Stimulated activated CD4-positive, alpha-beta T cell treated with anti-CD3 and anti-CD28 coated beads, TNF-alpha, amount 100 ng/mL, for 4 hours (primary cell): ENCODE data around the gene EFHC1.
"Not testable (repeated sequence)": the region's sequence is repeated elsewhere in the genome, so short reads cannot be mapped to it uniquely, and the experiment has no call there.

Experiments used
- DNase-seq, 3 experiments: peaks; one replicate each; pipeline ENCODE4 v3.0.0-alpha.2; 2020; ENCODE audit warnings: low read depth in 3 of 3

EFHC1 gene

DNA sequence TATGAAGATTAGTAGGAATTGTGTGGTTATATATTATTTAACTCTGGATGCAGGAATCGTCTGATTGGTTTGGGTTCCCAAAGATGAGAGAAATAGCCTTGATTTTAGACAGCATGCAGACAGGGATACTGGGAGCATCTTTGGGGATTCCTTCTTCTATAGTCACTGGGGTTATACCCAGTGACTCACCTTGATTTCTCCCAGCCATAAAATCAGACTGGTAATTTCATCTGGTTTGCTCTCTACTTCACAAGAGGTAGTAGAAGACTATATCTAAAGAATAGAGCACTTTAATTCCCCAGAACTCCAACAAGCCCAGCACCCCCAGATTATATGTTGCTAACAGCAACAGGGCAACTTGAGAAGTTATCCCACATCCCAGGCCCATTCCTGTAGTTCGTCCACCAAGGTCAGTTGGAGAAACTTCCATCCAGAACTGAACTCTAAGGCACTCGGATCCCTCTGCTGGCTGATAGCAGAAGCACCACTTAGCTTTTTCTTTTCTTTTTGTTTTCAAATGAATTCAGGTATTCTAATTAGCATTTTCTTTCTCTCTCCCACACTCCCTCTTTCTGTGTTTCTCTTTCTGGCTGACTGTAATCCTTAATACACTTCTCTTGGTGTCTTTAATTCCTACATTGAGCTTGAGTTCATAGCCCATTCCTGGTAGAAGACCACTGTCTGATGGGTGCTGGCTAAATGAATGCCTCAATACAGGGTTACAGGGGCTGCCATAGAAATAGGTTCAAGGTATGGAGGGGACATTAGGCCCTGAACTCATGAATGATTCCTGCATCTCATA, 20.4 kb upstream of the EFHC1 start:
- no peak for DNase-seq

- no peak for DNase-seq
Measured at GRCh38 chr6:52400313-52401041, 19.7 kb upstream of the EFHC1 start.

- no peak for DNase-seq
Measured at GRCh38 chr6:52403086-52403485, 17.1 kb upstream of the EFHC1 start.

- no peak for DNase-seq
Measured at GRCh38 chr6:52403627-52404026, 16.5 kb upstream of the EFHC1 start.

DNA sequence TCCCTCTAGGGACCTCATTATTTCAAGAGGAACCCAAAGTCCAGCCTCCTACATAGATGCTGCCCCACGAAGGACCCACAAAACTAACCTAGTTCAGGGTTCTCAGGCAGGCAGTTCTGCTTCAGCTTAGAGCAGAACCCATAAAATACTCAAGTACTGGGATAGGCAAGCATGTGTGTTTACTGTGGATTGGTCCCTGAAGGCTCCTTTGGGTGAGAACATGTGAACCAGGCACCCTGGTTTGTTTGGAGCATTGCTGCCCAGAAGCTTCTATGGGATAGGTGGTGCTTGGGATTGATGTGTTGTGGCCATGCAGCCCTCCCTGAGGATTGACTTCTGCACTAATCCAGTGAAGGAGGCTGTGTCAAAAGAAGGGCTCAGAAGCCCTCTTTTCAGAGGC, 14.9 kb upstream of the EFHC1 start:
- no peak for DNase-seq

GRCh38 chr6:52407467-52407866, 12.7 kb upstream of the EFHC1 start:
- DNase-seq = no peak

- DNase-seq = no peak
Measured at GRCh38 chr6:52409499-52409898, 10.6 kb upstream of the EFHC1 start.

DNA sequence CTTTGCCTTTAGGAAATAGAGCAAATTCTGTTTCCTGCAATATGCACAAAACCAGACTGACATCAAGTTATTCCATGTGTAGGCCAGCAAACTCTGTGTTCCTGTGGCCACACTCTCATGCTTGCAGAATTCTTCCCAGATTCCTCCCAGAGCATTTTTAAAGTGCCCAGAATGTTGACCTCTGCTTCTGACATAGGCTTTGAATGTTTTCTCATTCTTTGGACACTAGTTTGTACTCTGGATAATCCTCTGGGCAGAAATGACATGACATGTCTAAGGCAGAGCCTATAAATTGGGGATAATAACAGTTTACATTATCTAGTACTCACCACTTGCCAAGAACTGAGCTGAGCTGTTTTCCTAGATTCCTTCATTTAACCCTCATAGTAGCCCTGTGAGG, 9.2 kb upstream of the EFHC1 start:
- no peak for DNase-seq

GRCh38 chr6:52411911-52412310, 8.2 kb upstream of the EFHC1 start:
- DNase-seq = no peak

GRCh38 chr6:52415333-52415732, 4.8 kb upstream of the EFHC1 start:
- DNase-seq = no peak

DNA sequence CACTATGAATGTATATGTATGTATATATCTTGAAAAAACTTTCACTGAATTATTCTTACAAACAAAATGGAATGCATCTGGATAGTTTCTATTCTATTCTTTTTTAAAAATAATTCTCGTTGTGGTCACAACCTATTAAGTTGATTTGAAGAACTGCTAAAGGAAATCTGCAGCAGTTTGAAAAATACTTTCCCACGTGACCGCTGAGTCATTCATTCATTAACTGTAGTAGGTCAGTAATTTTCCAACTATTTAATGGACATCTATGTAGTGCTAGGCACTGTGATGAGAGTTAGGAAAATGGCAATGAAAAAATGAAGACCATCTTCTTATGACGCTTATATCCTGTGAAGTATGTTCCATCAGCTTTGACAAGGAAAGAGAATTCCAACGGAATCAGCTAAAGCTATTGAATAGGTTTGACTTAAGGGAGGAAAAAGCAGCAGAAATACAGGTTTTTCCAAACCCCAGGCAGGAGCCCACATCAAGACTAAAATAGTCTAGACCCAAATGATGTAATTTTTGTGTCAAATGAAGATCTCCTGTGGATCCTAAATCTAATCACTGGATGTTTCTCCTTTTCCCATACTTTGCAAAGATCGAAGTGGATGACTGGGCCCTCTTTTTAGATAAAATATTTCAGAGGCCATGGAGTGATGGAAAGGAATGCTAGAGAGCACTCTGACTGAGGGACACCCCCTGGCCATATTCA, 4.1 kb upstream of the EFHC1 start:
- no peak for DNase-seq

GRCh38 chr6:52416629-52417151, 3.5 kb upstream of the EFHC1 start:
- DNase-seq = no peak

DNA sequence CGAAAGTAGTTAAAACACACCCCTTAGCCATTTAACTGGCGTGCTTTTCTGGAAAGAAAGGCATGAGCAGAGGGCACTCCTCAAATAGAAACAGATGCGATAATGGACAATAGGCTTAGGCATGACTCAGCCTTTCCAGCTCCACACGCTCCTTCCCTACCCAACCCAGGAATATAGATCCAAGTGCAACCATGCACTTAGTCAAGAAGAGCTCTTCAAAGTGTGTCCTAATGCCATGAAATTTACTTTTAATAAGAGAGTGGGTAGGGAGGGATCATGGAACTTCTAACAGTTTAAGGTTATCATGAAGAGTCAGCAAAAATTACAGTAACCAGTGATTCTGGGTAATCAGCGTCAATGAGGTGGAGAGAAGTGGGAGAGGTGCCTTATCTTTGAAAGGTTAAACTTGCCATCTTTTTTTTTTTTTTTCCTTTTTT, 2.4 kb upstream of the EFHC1 start:
- no peak for DNase-seq

DNA sequence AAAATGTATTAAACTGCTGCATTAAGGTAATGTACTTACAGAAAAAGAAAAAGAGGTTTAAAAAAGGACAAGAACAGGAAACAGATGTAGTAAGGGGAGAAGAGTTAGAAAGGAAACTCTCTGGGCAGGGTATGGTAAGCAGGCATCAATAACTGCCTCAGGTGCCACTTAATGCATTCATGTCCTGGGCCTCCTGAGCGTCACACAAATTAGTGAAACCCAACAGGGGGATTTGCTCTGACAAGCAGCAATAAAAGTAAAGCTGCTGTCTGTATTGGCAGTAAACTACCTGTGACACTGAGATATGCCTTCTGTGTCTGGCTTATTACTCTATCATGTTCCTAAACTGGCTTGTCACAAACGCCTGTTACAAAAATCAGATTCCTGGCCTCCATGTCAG, 1.5 kb upstream of the EFHC1 start:
- no peak for DNase-seq

DNA sequence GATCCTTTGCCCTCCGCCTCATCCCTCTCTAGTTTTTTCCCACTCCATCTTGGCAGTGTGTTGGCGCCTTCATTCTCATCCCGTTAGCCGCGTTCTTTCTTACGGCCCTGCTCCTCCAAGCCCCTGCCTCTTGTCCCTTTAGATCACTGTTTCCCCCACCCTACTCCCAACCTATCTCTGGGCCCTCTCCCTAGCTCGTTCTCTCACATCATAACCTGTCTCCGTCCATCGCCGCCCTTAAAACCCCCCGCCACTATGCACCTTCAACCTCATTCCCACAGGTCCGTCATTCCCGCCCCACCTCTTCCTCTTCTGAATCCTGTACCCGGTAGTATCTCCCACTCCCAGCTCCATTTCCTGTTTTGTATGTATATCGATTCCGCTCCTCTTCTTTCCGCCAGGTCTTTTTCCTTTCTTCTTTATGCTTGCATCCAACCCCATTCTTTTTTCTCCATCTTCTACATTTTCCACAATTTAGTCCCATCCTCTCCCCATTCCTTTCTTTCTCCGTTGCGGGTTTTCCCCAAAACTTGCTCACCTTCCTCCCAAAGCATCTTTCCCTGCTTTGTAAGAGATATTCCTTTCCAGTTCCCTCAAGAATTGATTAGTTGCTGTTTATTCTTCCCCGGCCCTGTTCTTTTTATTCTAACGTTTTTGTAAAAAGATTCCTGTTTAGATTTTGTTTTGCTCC, 671 bp downstream of the EFHC1 start:
- DNase-seq = no peak

DNA sequence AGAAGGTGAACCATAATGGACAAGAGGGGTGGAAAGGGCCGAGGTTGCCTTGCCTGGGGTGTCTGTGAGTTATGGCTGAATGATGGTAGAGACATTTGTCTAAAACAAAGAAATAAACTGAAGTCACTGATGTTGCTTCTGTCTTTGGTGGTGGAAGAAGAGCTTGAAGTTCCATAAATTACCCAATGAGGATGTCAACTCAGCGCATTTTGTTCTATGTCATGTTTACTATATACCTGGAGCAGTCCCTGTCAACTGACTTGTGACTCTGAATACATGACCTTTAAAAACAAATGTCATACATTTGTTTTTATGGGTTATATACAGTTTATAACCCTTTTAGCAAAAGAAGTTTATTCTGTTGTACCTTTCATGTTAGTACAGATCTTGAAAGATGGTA, 2.0 kb downstream of the EFHC1 start:
- DNase-seq = no peak

- no peak for DNase-seq
Measured at GRCh38 chr6:52423448-52423847, 3.3 kb downstream of the EFHC1 start.

DNA sequence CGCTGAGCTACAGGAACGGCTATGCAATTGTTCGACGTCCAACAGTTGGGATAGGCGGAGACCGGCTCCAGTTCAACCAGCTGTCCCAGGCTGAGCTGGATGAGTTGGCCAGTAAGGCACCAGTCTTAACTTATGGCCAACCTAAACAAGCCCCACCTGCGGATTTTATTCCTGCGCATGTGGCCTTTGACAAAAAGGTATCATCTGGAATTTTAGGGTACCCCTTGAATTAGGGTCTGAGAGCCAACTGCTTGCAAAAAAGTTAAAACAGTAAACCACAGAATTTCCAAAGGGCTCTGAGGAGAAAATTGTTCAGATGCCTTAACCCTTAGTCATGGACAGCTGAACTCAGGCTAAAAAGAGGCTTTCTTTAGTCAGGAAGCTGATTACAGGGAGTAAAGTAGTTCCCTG, 3.8 kb downstream of the EFHC1 start:
- no peak for DNase-seq

DNA sequence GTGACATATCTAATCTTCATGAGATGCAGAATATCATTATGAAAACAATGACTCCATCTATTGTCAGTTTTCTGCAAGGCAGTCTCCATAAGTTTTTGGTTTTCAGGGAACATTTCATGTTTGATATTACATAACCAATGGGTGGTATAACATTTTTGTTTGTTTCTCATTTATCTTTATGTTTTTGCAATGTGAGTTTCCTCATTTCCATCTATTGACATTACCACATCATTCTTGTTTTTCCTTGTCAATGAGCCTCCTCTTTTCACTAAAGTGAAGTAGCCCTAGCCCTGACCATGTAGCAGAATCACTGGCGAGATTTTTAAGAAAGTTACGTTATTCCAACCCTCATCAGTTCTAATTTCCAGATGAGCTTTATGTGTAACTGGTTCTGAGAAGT, 4.4 kb downstream of the EFHC1 start:
- no peak for DNase-seq

DNA sequence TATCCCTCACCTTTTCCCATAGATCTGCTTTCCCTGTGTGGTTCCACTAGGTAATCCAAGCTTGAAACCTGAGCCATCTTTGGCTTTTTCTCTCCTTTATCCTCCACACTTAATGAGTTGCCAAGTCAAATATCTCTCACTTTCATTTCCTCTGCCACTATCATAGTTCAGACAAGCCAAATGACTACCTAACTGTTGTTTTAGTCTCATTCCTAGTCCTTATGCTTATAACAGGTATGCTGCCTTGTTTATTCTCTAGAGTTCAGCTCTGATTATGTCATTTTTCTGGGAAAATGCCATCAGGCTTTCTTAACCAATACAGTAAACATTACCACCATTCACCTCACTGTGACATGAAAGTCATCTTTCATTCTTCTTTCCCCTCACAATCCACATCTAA, 6.5 kb downstream of the EFHC1 start:
- no peak for DNase-seq

- not testable (repeated sequence) for DNase-seq
Measured at GRCh38 chr6:52433294-52433693, 13.2 kb downstream of the EFHC1 start.

DNA sequence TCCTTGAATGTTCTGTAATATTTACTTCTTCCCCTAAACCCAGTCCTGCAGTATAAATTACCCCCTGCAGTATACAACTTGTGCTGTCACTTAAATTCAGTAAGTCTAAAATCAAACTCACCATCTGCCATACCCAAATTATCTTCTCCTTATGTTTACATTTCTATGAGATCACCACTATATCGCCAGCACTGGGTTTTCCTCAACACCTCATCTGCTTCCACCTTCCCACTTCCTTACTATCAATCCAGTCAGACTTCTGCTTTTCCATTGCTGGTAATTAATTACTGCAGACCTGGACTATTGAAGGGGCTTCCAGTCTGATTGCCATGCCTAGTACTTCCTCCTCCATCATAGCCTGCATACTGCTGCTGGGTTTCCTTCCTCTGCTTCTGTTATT, 15.2 kb downstream of the EFHC1 start:
- DNase-seq = no peak
